T-helper 2 cell treated with Interferon-gamma antibody and Interleukin-4, amounts not matched to agents 5 μg/mL and 100 μg/mL, for 36 hours (primary cell): Measurements from ENCODE around the gene UNC5CL.

Experiments used
- DNase-seq: peaks from one replicate; pipeline ENCODE4 v3.0.0; 2021; ENCODE audit warnings: low spot score
- H3K27ac Mint-ChIP-seq: one replicate; pipeline ENCODE4 v1.8.0; 2021; ENCODE audit warnings: mild to moderate bottlenecking, mixed read lengths
- H3K27me3 Mint-ChIP-seq: one replicate; pipeline ENCODE4 v1.8.0; 2021; ENCODE audit warnings: low read depth, mixed read lengths
- H3K36me3 Mint-ChIP-seq: one replicate; pipeline ENCODE4 v1.8.0; 2021; ENCODE audit warnings: low read depth, mixed read lengths
- H3K4me1 Mint-ChIP-seq: one replicate; pipeline ENCODE4 v1.8.0; 2021; ENCODE audit warnings: low read depth, mixed read lengths
- H3K4me3 Mint-ChIP-seq: one replicate; pipeline ENCODE4 v1.8.0; 2022; ENCODE audit warnings: mild to moderate bottlenecking, moderate library complexity, mixed read lengths
- H3K9me3 Mint-ChIP-seq: one replicate; pipeline ENCODE4 v1.8.0; 2021; ENCODE audit warnings: mixed read lengths

UNC5CL gene

GRCh38 chr6:41073203-41073967, 34.4 kb upstream of the UNC5CL start:
- H3K4me3 Mint-ChIP-seq = peak overlapping the region; percentile 97
- H3K4me1 Mint-ChIP-seq = peaks cover 48% of the 10 kb centered on the region
- peaks cover 27% of the 10 kb centered on the region for H3K36me3 Mint-ChIP-seq

GRCh38 chr6:41072836-41073202, 33.8 kb upstream of the UNC5CL start, which contains the start of gene NFYA:
Gene NFYA (plus strand): TSS chr6:41072974. CDS start chr6:41079090, 6,116 bp downstream.
- H3K27me3 Mint-ChIP-seq = no peaks in the 10 kb centered on the region

More at GRCh38 chr6:41073203-41073967, 34.4 kb upstream of the UNC5CL start:
- no peaks in the 10 kb centered on the region for H3K27me3 Mint-ChIP-seq
- H3K27ac Mint-ChIP-seq = peak overlapping the region; percentile 98
- peak; percentile 83 for DNase-seq
- no peaks in the 10 kb centered on the region for H3K9me3 Mint-ChIP-seq

DNA sequence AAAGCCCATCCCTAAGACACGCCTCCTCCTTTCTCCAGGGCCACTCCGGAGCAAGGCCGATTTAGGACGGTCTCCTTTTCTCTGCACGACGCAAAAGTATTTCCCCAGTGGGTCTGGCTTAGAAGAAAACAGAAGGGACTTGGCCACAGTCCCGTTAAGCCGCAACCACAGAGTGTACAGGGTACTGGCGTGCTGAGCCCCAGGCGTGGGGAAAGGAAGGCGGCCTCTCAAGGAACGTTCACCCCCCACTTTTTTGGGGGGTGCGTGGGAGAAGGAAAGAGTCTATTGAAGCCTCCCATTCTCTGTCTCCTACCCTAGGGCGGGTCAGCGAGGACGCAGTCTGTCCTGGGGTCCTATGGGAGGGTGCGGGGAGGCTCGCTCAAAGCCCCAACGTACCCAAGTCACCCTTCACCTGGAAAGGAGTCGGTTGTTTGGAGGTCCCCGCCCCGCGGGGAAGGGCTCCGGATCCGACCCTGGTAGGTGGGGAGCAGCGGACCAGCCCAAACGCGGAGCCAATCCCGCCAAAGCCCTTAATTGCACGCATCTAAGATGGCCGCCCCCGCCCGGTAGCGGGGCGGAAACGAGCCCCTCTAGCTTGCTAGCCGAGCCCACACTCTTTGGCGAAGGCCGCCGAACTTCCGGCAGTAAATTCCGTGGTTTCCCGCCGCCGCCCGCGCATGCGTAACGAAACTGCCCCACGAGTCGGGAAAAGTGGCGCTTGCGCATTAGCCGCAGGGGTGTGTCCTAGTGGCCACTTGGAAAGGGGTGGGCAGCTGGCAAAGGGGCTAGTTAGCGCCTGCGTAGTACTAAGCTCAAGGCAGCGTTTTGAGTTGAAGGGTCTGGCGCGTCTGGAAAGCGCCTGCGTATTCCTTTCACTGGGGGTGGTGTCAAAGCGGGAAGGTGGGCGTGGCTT, 33.2 kb upstream of the UNC5CL start, which contains the start of gene OARD1:
Gene OARD1, minus strand, starts transcription at position 434 of the 913 bp plus-strand sequence. CDS start 722 bp downstream, outside the sequence.
- peak; percentile 100 for DNase-seq
- Mint-ChIP-seq H3K9me3 (no peaks in the 10 kb centered on the region), H3K36me3 (peaks cover 35% of the 10 kb centered on the region), H3K27ac (peak within 1 kb of the TSS; percentile 98), H3K27me3 (no peaks in the 10 kb centered on the region), H3K4me3 (peak within 1 kb of the TSS; percentile 95), H3K4me1 (peaks cover 55% of the 10 kb centered on the region)

More at GRCh38 chr6:41072836-41073202, 33.8 kb upstream of the UNC5CL start, which contains the start of gene NFYA:
- Mint-ChIP-seq H3K36me3 (peaks cover 28% of the 10 kb centered on the region), H3K27ac (peak within 1 kb of the TSS; percentile 98), H3K9me3 (no peaks in the 10 kb centered on the region), H3K4me3 (peak within 1 kb of the TSS; percentile 97), H3K4me1 (peaks cover 51% of the 10 kb centered on the region)
- DNase-seq = peak; percentile 100

- H3K36me3 Mint-ChIP-seq = peaks cover 42% of the 10 kb centered on the region
- H3K27ac Mint-ChIP-seq = peak overlapping the region; percentile 98
- no peaks in the 10 kb centered on the region for H3K9me3 Mint-ChIP-seq
- H3K4me1 Mint-ChIP-seq = peaks cover 57% of the 10 kb centered on the region
- no peak for DNase-seq
- peak overlapping the region; percentile 95 for H3K4me3 Mint-ChIP-seq
- no peaks in the 10 kb centered on the region for H3K27me3 Mint-ChIP-seq
Observed at GRCh38 chr6:41071501-41071922, 32.5 kb upstream of the UNC5CL start.

DNA sequence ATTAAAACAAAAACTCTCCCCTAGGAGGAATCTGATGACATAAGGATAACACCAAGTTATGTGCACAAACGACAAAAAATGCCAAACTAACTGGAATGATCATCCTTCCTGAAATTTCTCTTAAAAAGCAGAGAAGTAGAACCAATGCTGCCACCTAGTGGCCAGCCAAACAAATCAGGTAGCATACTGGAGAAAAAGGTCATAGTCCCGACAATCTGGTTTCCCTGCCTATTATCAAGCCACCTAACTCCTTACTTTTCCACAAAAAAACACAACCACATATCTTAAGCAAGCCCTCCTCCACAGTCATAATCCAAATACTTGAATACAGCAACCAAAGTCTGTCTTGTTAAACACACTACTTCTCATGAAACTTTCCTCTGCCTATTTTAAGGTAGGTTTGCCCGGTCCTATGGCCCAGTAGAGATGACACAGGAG, 27.9 kb upstream of the UNC5CL start:
- peak; percentile 37 for DNase-seq
- no peaks in the 10 kb centered on the region for H3K9me3 Mint-ChIP-seq
- H3K27ac Mint-ChIP-seq = peak overlapping the region; percentile 2
- H3K4me1 Mint-ChIP-seq = peaks cover 38% of the 10 kb centered on the region
- no peak overlapping the region for H3K4me3 Mint-ChIP-seq
- H3K27me3 Mint-ChIP-seq = no peaks in the 10 kb centered on the region
- peaks cover 42% of the 10 kb centered on the region for H3K36me3 Mint-ChIP-seq

- Mint-ChIP-seq H3K27ac (no peak overlapping the region), H3K27me3 (no peaks in the 10 kb centered on the region), H3K4me1 (peaks cover 34% of the 10 kb centered on the region), H3K9me3 (no peaks in the 10 kb centered on the region), H3K4me3 (no peak overlapping the region), H3K36me3 (peaks cover 38% of the 10 kb centered on the region)
- DNase-seq = no peak
Observed at GRCh38 chr6:41065550-41066026, 26.6 kb upstream of the UNC5CL start.

DNA sequence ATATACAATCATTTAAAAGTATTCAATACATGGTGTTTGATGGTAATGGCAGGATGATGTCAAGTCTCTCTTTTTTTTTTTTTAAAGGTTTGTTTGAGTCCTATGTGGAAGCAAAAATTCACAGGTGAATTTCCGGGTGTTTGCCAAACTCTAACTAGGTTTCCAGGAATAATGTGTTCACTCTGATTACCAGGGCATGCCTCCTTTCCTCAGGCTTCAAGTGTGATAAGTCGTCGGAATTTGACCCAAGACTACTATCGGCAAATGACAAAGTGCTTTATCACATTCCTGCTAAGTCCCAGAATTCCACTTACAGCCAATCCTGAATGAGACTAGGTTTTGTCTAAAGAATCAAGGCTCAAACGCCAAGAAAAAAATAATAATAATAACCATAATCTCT, 25.8 kb upstream of the UNC5CL start:
- Mint-ChIP-seq H3K9me3 (no peaks in the 10 kb centered on the region), H3K36me3 (peaks cover 38% of the 10 kb centered on the region), H3K27ac (no peak overlapping the region), H3K27me3 (no peaks in the 10 kb centered on the region), H3K4me1 (peaks cover 28% of the 10 kb centered on the region), H3K4me3 (no peak overlapping the region)
- no peak for DNase-seq

DNA sequence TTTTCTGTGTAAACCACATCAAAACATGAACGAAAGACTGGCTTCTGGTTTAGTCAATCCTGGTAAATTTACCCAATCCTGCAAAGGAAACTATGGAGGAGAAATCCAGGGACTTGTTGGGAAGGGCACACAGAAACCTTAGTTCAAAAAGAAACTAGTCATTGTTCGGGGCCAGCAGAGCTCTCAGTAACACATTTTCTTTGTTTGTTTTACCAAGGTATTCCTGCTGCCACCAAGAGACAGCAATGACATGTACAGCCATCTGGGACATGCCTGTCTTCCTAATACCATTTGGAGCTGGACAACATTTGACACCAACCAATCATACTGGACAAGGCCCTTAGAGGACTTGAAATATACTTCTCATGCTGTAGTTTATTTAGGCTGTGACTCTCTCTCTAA, 24.9 kb upstream of the UNC5CL start:
- H3K27me3 Mint-ChIP-seq = no peaks in the 10 kb centered on the region
- H3K36me3 Mint-ChIP-seq = peaks cover 33% of the 10 kb centered on the region
- H3K4me3 Mint-ChIP-seq = no peak overlapping the region
- no peak overlapping the region for H3K27ac Mint-ChIP-seq
- no peak for DNase-seq
- no peaks in the 10 kb centered on the region for H3K9me3 Mint-ChIP-seq
- H3K4me1 Mint-ChIP-seq = peaks cover 20% of the 10 kb centered on the region

GRCh38 chr6:41062056-41062455, 23.0 kb upstream of the UNC5CL start:
- DNase-seq = no peak
- H3K27ac Mint-ChIP-seq = no peak overlapping the region
- no peaks in the 10 kb centered on the region for H3K27me3 Mint-ChIP-seq

GRCh38 chr6:41061196-41061726, 22.2 kb upstream of the UNC5CL start:
- Mint-ChIP-seq H3K27me3 (no peaks in the 10 kb centered on the region), H3K4me3 (no peak overlapping the region), H3K36me3 (peaks cover 16% of the 10 kb centered on the region), H3K4me1 (peaks cover 5% of the 10 kb centered on the region), H3K9me3 (no peaks in the 10 kb centered on the region), H3K27ac (no peak overlapping the region)
- DNase-seq = no peak

More at GRCh38 chr6:41062056-41062455, 23.0 kb upstream of the UNC5CL start:
- H3K4me3 Mint-ChIP-seq = no peak overlapping the region
- H3K4me1 Mint-ChIP-seq = peaks cover 12% of the 10 kb centered on the region
- peaks cover 24% of the 10 kb centered on the region for H3K36me3 Mint-ChIP-seq
- H3K9me3 Mint-ChIP-seq = no peaks in the 10 kb centered on the region

- H3K27me3 Mint-ChIP-seq = no peaks in the 10 kb centered on the region
- no peak overlapping the region for H3K4me3 Mint-ChIP-seq
- no peak for DNase-seq
- H3K9me3 Mint-ChIP-seq = no peaks in the 10 kb centered on the region
- H3K4me1 Mint-ChIP-seq = peaks cover 2% of the 10 kb centered on the region
- H3K27ac Mint-ChIP-seq = no peak overlapping the region
- H3K36me3 Mint-ChIP-seq = peaks cover 8% of the 10 kb centered on the region
Observed at GRCh38 chr6:41059556-41059955, 20.5 kb upstream of the UNC5CL start.

- DNase-seq = no peak
- Mint-ChIP-seq H3K27me3 (no peaks in the 10 kb centered on the region), H3K4me3 (no peak overlapping the region), H3K27ac (peak overlapping the region; percentile 2), H3K9me3 (no peaks in the 10 kb centered on the region), H3K36me3 (peaks cover 7% of the 10 kb centered on the region), H3K4me1 (peaks cover 2% of the 10 kb centered on the region)
Observed at GRCh38 chr6:41058783-41059181, 19.8 kb upstream of the UNC5CL start.

GRCh38 chr6:41056768-41057490, 17.9 kb upstream of the UNC5CL start:
- Mint-ChIP-seq H3K4me1 (peaks cover 12% of the 10 kb centered on the region), H3K4me3 (no peak overlapping the region), H3K27ac (no peak overlapping the region), H3K36me3 (peaks cover 6% of the 10 kb centered on the region), H3K9me3 (peaks cover 2% of the 10 kb centered on the region), H3K27me3 (no peaks in the 10 kb centered on the region)
- DNase-seq = no peak
